IMR-90 (cell line): ENCODE data around the gene AP3S1.

Experiments
- CTCF ChIP-seq: conservative IDR thresholded peaks from 2 replicates; pipeline ENCODE4 v1.5.1; 2012; ENCODE audit warnings: mild to moderate bottlenecking, low read depth, low read length, improper control_type of control experiment
- MAFK ChIP-seq: IDR thresholded peaks from 2 replicates; pipeline ENCODE4 v1.6.1; 2012; ENCODE audit warnings: low read depth, low read length, improper control_type of control experiment
- MXI1 ChIP-seq: IDR thresholded peaks from 2 replicates; pipeline ENCODE4 v1.6.1; 2012; ENCODE audit warnings: low read depth, mild to moderate bottlenecking, low read length, moderate library complexity, borderline replicate concordance
- POLR2A ChIP-seq: IDR thresholded peaks from 2 replicates; pipeline ENCODE4 v1.6.1; 2012; ENCODE audit warnings: mild to moderate bottlenecking, low read depth, low read length
- RAD21 ChIP-seq: IDR thresholded peaks from 2 replicates; pipeline ENCODE4 v1.6.1; 2012; ENCODE audit warnings: low read length, improper control_type of control experiment
- RCOR1 ChIP-seq: IDR thresholded peaks from 2 replicates; pipeline ENCODE4 v1.6.1; 2012; ENCODE audit warnings: mild to moderate bottlenecking, low read length, improper control_type of control experiment; ENCODE audit not compliant: insufficient replicate concordance
- RFX5 ChIP-seq: IDR thresholded peaks from 2 replicates; pipeline ENCODE4 v1.8.0; 2012; ENCODE audit warnings: low read depth, mild to moderate bottlenecking, low read length, moderate library complexity
- SMC3 ChIP-seq: fragments of 150-350 bp; IDR thresholded peaks from 2 replicates; pipeline ENCODE4 v1.6.1; 2016; ENCODE audit warnings: low read depth, mild to moderate bottlenecking, antibody characterized with exemption, low read length, moderate library complexity

GRCh38 chr5:115895821-115896220 is 54.1 kb downstream of the AP3S1 start:
- TF ChIP-seq CTCF (no peak), POLR2A (no peak), MAFK (no peak), RCOR1 (no peak), RFX5 (no peak; the same call in 1 of the 2 replicates), SMC3 (no peak), MXI1 (no peak), RAD21 (no peak)
